BE2C (cell line): Measurements from ENCODE around the gene CRB1.

Source experiments
- DNase-seq: peaks from one replicate; pipeline ENCODE4 v3.0.0-alpha.2; 2020
- H3K27me3 ChIP-seq: fragments of 250-450 bp; sonication (Bioruptor Pico); 2 replicates; pipeline ENCODE4 v1.5.1; 2020; ENCODE audit warnings: mild to moderate bottlenecking
- H3K36me3 ChIP-seq: fragments of 250-450 bp; sonication (Bioruptor Pico); 2 replicates; pipeline ENCODE4 v1.5.1; 2020; ENCODE audit warnings: mild to moderate bottlenecking
- H3K4me1 ChIP-seq: fragments of 250-450 bp; sonication (Bioruptor Pico); 2 replicates; pipeline ENCODE4 v1.5.1; 2020
- H3K4me3 ChIP-seq: 2 replicates; pipeline ENCODE4 v1.5.1; 2011; ENCODE audit warnings: low read depth, low read length
- H3K9me3 ChIP-seq: fragments of 250-450 bp; sonication (Bioruptor Pico); 2 replicates; pipeline ENCODE4 v1.5.1; 2020
- TF ChIP-seq, protein P1 (sequence below): IDR thresholded peaks from 2 replicates; pipeline ENCODE4 v1.5.1; 2012; ENCODE audit warnings: mild to moderate bottlenecking, low read depth, low read length

The CRB1 gene

DNA sequence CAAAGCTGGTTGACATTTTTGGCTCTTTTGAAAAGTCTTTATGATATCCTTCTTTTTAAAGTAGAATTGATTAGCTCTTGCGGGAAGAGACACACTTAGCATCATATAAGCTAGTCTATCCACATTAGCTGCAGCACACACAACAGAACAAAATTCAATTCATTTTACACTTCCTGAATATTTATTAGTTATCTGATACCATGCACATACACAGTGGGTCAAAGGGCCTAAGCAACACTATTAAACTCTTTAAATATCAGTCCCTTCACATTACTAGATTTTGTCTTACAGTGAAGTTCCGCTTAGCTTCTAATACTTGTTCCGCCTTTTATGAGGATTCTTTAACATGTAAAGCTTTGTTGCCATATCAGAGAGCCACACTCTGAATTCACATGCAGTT lies 169.5 kb downstream of the CRB1 start:
- no peak for DNase-seq
- Histone ChIP-seq H3K9me3 (no peaks in the 10 kb centered on the region), H3K4me1 (peaks cover 14% of the 10 kb centered on the region), H3K36me3 (no peaks in the 10 kb centered on the region), H3K4me3 (no peak overlapping the region), H3K27me3 (no peaks in the 10 kb centered on the region)
- TF ChIP-seq, protein P1, sequence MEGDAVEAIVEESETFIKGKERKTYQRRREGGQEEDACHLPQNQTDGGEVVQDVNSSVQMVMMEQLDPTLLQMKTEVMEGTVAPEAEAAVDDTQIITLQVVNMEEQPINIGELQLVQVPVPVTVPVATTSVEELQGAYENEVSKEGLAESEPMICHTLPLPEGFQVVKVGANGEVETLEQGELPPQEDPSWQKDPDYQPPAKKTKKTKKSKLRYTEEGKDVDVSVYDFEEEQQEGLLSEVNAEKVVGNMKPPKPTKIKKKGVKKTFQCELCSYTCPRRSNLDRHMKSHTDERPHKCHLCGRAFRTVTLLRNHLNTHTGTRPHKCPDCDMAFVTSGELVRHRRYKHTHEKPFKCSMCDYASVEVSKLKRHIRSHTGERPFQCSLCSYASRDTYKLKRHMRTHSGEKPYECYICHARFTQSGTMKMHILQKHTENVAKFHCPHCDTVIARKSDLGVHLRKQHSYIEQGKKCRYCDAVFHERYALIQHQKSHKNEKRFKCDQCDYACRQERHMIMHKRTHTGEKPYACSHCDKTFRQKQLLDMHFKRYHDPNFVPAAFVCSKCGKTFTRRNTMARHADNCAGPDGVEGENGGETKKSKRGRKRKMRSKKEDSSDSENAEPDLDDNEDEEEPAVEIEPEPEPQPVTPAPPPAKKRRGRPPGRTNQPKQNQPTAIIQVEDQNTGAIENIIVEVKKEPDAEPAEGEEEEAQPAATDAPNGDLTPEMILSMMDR, result no peak

DNA sequence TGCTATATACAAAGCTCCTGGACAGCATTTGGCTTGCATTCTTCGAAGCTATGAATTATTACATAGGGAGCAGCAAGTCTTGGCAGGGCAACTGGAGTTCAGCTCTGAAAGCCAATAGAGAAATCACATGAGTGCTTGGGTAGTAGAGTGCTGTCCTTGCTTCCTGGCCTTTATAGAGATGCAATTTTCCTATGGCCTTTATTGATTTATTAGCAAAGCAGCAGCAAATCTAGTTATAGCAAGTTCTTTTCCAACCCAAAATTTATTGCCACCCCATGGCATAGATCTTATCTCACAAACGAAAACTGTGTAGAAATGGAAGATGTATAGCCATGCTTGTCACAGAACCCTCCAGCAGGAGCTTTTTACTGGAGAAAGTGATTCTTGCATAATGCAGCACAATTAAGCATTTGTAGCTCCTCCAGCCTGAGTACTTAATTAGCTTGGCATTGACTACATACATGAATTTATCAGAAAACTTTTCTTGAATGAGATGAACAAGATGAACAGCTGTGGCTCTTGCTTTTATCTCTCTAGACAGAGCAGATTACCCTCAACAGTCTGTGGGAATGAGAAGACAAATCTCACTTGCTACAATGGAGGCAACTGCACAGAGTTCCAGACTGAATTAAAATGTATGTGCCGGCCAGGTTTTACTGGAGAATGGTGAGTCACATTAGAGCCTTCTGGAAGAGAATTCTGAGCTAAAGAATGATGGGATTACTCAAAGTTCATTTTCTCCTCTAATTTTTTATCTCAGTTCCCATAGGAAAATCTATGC lies 170.1 kb downstream of the CRB1 start:
- H3K9me3 ChIP-seq, result no peaks in the 10 kb centered on the region
- TF ChIP-seq, protein P1, result no peak
- H3K4me1 ChIP-seq, result peaks cover 14% of the 10 kb centered on the region
- H3K36me3 ChIP-seq, result no peaks in the 10 kb centered on the region
- no peak overlapping the region for H3K4me3 ChIP-seq
- H3K27me3 ChIP-seq, result no peaks in the 10 kb centered on the region
- peak; percentile 8 for DNase-seq

DNA sequence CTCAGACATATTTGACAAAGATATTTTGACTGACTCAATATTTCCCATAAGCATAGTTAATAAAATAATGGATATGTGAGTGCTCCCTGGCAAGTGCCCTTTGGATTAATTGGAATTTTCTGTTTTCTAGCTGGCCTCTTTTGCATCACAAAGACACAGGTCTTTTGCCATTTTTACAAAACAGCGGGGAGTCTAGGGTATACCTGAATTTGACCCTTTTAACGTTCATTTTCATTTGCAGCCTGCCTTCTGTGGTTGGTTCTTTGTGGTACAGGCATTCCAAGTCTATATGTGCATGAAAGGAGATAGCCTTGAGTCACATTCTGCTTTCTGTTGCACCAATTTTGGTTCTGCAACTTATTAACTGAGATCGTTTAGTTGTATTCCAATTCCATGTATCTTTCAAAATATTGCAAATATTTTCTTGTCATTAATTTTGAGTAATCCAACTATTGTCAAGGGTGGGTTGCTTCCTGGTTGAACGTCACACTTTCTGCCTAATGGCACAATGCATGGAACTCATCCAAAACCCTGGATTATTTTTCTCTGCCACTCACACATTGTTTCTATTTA lies 171.7 kb downstream of the CRB1 start:
- TF ChIP-seq, protein P1, result no peak
- DNase-seq, result no peak
- H3K27me3 ChIP-seq, result no peaks in the 10 kb centered on the region
- H3K9me3 ChIP-seq, result no peaks in the 10 kb centered on the region
- no peaks in the 10 kb centered on the region for H3K36me3 ChIP-seq
- H3K4me3 ChIP-seq, result no peak overlapping the region
- H3K4me1 ChIP-seq, result peaks cover 13% of the 10 kb centered on the region

DNA sequence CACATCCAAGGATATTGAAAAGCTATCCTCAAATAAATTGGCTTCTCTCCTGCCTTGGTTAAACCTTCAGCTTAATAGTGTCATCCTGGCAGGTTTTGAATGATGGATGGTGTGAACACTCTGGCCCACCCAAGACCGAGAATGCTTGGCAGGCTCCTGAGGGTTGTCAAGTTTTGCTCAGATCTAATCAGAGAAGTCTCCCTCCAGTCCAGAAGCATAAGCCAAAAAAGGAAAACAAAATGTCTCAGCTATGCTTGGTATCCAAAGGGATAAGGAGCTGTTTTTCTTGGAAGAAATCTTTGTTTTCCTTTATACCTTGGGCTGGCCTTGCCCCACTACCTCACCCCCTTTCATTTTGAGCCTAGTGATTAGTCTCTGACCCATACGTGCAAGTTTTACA lies 172.7 kb downstream of the CRB1 start:
- H3K4me3 ChIP-seq, result no peak overlapping the region
- peaks cover 6% of the 10 kb centered on the region for H3K4me1 ChIP-seq
- no peak for DNase-seq

DNA sequence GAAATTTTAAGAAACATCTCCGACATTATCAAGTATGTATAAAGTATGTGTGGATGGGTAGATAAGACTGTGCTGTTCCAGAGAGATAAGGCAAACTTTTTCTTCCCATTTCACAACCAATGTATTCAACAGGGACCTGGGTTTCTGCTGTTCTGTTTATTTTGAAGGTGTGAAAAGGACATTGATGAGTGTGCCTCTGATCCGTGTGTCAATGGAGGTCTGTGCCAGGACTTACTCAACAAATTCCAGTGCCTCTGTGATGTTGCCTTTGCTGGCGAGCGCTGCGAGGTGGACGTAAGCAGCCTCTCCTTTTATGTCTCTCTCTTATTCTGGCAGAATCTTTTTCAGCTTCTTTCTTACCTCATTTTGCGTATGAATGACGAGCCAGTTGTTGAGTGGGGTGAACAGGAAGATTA lies 174.0 kb downstream of the CRB1 start:
- H3K27me3 ChIP-seq, result no peaks in the 10 kb centered on the region
- no peak overlapping the region for H3K4me3 ChIP-seq
- TF ChIP-seq, protein P1, result no peak
- no peaks in the 10 kb centered on the region for H3K9me3 ChIP-seq
- no peak for DNase-seq
- no peaks in the 10 kb centered on the region for H3K36me3 ChIP-seq
- H3K4me1 ChIP-seq, result peaks cover 6% of the 10 kb centered on the region; the same call in 1 of the 2 replicates

More for the DNA sequence above, 172.7 kb downstream of the CRB1 start:
- Histone ChIP-seq H3K27me3 (no peaks in the 10 kb centered on the region), H3K9me3 (no peaks in the 10 kb centered on the region), H3K36me3 (no peaks in the 10 kb centered on the region)
- TF ChIP-seq, protein P1, result no peak

DNA sequence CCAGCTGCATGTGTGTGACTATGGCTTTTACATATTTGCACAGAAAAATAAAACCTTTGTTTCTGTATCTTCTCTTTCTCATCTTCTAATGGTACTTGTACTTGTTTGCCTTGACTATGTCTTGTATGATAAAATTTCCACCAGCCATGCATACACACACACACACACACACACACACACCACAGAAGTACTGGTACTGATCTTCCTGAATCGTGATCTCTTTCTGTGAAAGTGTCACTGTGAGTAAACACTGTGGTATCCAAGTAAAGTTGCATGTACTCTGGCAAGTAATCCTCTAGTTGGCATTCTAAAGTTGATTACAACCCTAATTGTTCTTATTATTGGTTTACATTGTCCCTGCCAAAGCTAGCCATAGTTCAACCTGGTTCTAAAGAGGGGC lies 176.7 kb downstream of the CRB1 start:
- TF ChIP-seq, protein P1, result no peak
- H3K4me1 ChIP-seq, result no peaks in the 10 kb centered on the region
- no peaks in the 10 kb centered on the region for H3K27me3 ChIP-seq
- H3K9me3 ChIP-seq, result no peaks in the 10 kb centered on the region
- no peak for DNase-seq
- no peaks in the 10 kb centered on the region for H3K36me3 ChIP-seq
- H3K4me3 ChIP-seq, result no peak overlapping the region
